ENCODE measurements around the gene BACE1.

Gene BACE1

DNA sequence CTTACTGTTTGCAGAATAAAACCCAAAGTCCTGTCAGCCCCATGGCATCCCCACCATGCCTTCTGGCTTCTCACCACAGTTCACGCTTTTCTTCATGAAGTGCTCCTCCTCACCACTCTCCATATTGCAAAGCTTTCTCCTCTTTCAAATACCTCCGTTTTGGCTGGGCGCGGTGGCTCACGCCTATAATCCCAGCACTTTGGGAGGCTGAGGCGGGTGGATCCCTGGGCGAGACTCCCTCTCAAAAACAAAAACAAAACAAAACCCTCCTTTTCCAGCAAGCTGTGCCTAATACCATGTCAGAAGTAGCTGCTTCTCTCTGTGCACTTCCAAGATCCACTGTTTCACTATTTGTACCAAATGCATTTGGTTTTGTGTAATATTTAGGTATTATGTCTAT is 6.7 kb downstream of the BACE1 start:
- no peak for DNase-seq (ENCODE audit: low read depth in 2 of 2, low spot score in 1 of 2)

DNA sequence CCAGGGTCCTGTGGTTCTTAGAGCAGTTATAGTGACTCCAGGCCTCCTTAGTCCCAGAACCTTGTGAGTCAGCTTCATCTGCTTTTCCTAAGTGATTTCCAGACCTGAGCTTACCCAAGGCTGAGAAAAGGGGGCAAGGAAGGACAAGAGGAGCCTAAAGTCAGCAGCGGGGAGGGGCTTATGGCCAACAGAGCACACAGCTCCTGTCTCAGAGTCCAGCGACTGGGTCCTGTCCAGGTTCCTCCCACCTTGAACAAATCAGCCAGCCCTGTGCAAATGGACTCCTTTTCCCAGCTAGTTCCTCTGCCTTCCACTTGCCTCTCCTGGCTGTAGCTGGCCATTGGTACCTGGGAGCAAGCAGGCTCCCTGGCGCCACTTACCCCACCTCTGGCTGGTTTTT is 10.9 kb downstream of the BACE1 start:
- DNase-seq (ENCODE audit: low read depth in 2 of 2, low spot score in 1 of 2): no peak

DNA sequence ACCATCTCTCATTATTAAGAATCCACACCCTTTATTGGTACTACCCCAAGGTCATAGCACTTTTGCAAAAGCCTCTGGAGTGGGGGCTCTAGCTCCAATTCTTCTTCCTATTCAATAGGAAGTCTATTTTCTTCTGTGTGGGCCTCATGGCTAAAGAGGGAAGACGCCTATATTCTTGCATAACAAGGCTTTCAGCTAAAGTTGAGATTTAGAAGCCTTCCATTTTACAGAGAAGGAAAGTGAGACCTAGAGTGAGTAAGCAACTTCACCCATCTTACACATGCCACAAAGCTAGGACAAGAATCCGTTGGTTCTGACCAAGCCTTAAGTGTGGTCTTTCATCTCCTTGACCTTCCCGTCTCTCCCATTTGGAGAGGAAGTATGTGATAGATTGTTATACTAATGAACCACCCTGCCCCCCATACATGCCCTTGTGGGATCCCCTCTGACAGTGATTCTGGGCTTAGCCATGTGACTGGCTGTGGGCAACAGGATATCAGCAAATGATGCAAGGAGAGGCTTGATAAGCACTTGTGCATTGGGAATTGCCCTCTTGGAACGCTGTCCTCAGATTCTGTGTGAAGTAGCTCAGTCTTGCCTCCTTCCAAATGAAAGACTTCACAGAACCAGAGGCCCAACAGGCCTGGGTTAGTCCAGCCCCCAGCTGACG is 12.3 kb downstream of the BACE1 start:
- DNase-seq (ENCODE audit: low read depth in 2 of 2, low spot score in 1 of 2): no peak

DNA sequence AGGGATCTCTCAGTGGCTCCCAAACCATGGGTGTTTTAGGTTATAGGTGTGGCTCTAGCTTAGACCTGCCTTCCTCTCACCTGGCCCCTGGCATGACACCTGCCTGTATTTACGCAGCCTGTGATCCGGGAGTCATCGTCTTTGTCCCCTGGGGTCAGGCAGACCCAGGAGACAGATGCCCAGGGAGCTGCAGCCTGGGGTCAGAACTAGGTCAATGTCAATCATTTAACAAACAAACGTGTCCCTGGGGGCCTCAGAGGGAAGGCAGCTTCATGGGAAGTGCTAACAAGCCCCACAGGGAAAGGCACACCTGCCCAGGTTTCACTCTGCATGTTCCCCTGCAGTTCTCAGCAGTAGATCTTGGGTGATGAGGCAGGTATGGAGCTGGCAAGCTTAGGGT is 13.0 kb downstream of the BACE1 start:
- DNase-seq (ENCODE audit: low read depth in 2 of 2, low spot score in 1 of 2): no peak

DNA sequence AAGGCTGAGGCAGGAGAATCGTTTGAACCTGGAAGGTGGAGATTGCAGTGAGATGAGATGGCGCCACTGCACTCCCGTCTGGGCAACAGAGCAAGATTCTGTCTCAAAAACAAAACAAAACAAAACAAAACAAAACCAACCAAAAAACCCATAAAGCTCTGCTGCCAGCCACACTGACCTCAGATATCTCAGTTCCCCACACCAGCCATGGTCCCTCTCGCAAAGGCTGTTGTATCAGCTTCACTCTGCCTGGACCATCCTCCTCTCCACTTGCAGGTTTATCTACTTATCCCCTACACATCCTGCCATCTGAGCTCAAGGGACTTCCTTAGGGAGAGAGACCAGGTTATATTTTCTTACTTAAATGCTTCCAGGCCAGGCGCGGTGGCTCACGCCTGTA is 13.8 kb downstream of the BACE1 start:
- no peak for DNase-seq (ENCODE audit: low read depth in 2 of 2, low spot score in 1 of 2)

DNA sequence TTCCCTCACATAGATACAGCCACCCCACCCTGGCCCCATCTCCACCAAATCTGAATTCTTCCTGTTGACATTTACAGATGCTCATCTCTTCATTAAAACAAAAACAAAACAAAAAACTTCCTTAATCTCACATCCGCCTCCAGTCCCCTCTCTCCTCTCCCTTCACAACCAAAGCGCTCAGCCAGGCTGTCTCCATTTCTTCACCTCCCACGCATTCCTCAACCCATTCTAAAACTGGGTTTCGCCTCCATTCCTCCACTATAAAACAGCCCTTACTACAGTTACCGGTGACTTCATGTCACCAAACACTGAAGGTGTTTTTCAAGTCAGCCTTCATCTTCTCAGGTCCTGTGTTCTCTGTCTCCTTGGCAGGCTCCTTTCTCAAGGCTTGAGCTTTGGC is 15.3 kb downstream of the BACE1 start:
- DNase-seq (ENCODE audit: low read depth in 2 of 2, low spot score in 1 of 2): no peak

DNA sequence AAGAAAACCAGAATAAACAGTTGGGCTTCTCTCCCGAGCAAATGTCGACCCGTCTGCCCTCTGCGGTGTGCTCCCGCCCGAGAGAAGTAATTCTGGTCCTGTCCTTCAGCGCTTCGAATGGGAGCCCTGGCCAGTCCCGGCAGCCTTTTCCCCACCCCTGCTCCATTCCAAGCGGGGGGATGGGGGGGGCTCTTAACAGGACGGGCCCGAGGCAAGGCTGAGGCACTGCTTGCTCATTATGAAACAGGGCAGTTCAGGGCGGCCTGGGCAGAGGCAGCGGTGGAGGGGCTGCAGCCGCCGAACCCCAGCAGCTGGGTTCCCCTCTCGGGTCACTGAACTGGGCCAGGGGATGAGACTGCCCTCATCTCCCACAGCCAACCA is 15.8 kb downstream of the BACE1 start:
- DNase-seq (ENCODE audit: low read depth in 2 of 2, low spot score in 1 of 2): no peak

DNA sequence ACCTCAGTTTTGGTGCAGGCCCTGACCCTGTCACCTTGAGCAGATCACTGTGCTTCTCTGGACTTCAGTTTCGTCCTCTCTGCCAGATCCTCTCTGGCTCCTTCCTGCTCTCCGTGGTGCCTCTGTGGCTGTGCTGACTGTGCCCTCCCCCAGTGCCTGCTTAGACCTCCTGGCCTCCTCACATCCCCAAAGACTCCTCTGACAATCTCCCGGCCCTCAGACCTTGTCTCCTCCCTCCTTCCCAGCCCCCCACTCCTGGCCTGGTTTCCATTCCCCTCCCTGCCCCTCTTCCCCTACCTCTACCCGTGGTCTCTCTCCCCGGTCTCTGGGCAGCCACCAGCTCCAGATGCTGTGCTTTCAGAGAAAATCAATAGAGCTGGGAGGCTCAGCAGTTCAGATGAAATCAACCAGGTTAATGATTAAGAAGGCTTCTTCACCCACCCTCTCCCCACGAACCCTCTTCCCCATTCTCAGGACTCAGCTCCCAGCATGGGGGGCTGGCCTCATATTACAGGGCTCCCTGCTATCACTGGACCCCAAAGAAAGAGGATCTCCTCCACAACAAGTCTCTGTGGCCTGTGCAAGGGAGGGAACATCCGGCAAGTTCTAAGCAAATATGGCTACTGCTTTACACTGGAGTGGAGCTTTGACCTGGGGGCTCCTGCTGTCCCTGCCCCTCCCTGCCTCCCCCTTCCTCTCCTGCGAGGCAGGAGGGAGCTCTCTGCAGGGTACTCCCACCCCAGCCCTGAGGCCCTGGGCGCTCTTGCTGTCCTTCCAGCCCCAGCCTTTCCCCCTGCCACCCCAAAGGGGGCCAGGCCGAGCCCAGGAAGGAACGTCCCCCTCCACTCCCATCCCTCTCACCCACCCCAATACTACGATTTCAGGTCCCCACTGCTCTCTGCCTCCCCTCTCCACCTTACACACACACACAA is 16.4 kb downstream of the BACE1 start:
- DNase-seq (ENCODE audit: low read depth in 2 of 2, low spot score in 1 of 2): no peak

DNA sequence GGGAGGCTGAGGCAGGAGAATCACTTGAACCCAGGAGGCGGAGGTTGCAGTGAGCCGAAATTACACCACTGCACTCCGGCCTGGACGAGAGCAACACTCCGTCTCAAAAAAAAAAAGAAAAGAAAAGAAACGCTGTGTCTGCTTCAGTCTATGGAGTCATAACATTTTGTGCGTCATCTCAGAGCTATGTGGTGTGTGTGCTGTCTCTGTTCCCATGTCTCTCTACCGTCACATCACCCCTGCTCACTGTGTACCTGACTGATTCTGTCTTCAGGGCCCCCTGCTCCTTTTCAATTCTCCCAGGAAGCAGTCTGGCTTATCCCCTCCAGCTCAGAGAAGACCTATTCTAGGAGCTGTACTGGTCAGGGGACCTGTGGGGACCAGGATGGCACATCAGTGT is 17.9 kb downstream of the BACE1 start:
- no peak for DNase-seq (ENCODE audit: low read depth in 2 of 2, low spot score in 1 of 2)

DNA sequence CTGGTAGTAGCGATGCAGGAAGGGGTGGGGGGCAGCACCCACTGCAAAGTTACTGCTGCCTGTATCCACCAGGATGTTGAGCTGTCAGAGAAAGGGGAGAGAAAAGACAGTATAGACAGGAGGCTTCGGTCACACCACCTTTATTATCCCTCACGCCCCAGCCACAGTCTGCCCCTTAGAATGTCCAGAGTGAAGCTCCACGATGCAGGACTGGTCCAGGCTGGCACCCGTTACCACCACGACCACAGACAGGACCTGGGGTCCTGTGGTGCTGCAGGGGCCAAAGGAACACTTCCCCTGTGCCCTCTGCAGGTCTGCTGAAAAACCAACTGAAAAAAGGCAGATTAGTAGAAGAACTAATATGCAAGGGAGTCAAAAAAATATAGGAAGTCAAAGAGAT is 19.2 kb downstream of the BACE1 start:
- no peak for DNase-seq (ENCODE audit: low read depth in 2 of 2, low spot score in 1 of 2)

DNA sequence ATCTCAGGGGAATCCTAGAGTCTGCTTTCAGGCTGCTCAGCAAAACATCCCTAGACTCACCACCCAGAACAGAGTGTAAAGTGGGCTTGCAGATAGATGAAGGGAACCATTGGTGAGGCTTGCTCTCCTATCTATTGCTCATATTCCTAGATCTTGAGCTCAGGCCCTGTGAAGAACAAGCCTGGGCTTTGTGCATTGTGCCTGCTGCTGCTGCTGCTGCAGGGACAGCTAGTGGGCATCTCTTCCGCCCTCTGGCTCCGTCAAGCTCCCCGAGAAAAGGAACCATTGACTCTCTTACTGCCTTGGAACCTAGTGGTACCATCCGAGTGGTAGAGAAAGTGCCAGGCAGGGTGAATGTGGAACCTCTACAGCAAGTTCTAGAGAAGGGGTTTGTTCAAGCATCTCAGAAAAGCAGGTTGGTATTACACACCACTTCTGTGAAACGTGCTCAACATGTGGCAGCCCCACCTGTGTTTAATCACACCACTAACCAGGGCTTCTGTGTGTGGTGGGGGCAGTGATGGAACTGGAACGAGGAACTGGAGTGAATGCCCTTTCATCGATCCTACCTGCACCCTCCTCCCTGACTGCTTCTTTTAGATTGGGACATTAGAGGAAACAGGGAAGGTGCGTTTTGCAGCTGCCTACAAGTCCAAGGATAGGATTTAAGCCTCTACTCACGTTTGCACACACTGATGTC is 20.5 kb downstream of the BACE1 start:
- DNase-seq (ENCODE audit: low read depth in 2 of 2, low spot score in 1 of 2): no peak

DNA sequence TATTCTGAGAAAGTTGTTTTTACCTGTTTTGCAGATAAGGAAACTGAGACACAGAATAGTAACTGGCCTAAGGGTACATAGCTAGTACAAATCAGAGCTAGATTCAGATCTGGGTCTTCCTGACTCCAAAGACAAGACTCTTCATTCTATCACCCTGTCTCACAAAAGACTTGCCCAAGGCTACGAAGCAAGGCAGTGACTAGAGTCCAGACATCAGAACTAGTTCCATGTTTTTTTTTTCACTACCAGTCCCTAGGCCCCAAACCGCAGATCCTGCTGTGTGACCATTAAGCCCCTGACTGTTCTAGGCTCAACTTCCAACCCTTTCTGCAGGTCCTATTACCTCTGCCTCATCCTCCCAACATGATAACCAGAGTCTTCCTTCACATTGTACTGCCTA is 23.4 kb downstream of the BACE1 start:
- DNase-seq (ENCODE audit: low read depth in 2 of 2, low spot score in 1 of 2): no peak

DNA sequence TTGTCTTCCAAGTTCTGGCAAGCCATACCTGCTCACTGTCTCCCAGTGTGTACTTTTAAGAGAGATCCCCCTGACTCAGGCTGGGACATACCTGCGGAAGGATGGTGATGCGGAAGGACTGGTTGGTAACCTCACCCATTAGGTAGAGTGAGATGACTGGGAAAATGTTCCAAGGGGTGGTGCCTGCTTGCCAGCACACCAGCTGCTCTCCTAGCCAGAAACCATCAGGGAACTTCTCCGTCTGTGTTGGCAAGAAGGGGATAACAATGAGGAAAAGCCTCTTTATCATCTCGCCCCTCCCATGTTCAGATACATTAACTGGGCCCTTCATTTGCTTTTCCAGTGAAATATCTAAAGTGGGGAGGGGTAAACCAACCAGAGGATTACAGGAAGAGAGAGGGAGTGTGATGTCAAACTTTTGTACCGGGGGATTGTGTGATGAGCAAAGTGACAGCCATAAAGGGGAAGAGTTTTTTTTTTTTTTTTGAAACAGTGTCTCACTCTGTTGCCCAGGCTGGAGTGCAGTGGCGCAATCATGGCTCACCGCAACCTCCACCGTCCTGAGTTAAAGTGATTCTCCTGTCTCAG is 25.2 kb downstream of the BACE1 start, which contains the start of gene BACE1-AS:
BACE1-AS (plus strand) TSS at position 538 of the 588 bp plus-strand sequence.
- no peak for DNase-seq (ENCODE audit: low read depth in 2 of 2, low spot score in 1 of 2)

DNA sequence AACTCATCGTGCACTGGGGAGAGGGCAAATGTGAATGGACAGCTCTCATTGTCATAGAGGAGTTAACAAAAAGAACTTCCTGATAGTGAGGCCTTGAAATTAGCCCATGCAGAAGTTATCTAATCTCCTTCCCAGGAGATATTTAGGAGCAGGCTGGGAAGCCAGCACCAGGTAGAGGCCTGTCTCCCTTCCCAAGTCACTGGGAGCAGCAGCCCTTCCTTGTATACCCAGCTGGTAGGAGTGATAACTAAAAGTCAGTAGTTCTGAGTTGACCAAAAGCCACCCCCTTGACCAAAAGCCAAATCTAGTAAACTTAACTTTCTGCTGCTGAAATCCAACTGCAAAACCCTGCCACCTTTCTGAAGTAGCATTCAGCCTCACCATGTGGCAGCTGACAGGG is 26.3 kb downstream of the BACE1 start:
- DNase-seq (ENCODE audit: low read depth in 2 of 2, low spot score in 1 of 2): no peak

DNA sequence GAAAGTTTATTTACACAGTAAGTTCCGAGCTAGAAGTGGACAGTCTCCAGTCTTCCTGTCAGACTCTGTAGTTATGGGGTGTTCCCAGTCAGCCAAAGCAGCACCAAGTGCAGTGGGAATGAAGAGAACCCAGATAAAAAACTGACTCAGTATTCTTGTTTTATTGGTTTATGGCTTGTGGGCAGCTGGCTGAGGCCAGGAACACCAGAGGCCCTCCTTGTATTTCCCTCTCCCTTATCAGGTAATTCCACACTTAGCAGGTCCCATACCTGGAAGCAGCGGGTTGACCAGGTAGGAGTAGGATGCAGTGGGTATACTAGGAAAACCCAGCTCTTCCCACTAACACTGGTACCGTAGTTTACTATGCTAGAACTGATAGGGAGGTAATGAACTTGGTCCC is 28.4 kb downstream of the BACE1 start:
- DNase-seq (ENCODE audit: low read depth in 2 of 2, low spot score in 1 of 2): no peak

DNA sequence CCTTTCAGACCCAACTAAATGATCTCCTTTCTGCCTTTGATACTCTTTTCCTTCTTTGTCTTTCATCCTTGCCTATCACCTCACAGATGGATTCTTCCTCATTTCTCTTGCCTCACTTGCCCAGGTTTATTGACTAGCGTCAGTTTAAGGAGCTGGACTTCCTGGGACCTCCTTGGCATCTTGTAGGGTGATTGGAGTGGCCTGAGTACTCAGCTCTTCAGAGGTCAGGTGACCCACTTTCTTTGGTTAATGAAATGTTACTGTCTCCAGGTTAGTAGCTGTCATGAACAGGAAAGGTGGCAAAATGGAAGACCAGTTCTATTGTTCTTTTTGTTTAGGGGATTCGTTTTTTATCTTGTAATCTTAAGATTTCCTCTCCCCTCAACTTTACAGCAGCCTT is 29.5 kb downstream of the BACE1 start:
- no peak for DNase-seq (ENCODE audit: low read depth in 2 of 2, low spot score in 1 of 2)

DNA sequence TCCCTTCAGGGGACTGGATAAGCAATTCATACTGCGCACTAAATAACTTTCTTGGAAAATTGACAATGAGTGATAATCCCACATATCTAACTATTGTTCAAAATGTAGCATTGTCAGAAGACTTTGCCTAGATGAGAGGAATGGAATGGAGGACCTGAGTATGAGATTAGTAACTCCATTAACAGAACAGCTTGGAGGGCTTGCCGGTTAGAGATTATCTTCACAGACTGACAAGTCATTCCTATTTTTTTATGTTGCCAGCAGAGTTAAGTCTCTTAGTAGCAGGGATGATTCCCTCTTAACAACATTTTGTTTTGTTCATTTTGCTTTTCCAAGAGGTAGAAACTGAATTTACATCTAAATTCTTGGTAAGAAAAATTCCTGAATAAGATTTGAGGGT is 32.0 kb downstream of the BACE1 start:
- no peak for DNase-seq (ENCODE audit: low read depth in 2 of 2, low spot score in 1 of 2)

DNA sequence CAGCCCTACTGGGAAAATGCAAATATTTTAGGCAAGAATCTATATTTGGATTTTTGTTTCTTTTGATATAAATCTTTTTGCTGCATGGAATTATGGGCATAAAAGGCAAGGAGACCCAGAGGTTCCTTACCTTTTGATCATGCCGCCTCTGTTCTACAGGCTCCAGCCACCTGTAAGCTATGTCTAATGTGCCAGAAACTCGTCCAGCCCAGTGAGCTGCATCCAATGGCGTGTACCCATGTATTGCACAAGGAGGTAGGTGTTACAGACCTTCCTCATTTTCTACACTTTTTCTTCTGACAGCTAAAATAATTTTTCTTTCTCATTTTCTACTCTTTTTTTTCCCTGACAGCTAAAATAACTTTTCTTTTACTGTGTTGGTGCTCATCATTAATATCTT is 33.1 kb downstream of the BACE1 start:
- DNase-seq (ENCODE audit: low read depth in 2 of 2, low spot score in 1 of 2): no peak

DNA sequence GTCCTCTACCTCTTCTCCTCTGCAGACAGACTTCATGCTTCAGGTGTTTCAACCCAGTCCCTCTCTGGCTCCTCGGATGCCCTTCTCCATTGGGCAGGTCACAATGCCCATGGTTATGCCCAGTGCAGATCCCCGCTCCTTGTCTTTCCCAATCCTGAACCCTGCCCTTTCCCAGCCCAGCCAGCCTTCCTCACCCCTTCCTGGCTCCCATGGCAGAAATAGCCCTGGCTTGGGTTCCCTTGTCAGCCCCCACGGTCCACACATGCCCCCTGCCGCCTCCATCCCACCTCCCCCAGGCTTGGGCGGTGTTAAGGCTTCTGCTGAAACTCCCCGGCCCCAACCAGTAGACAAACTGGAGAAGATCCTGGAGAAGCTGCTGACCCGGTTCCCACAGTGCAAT is 34.2 kb downstream of the BACE1 start:
- DNase-seq (ENCODE audit: low read depth in 2 of 2, low spot score in 1 of 2): no peak

DNA sequence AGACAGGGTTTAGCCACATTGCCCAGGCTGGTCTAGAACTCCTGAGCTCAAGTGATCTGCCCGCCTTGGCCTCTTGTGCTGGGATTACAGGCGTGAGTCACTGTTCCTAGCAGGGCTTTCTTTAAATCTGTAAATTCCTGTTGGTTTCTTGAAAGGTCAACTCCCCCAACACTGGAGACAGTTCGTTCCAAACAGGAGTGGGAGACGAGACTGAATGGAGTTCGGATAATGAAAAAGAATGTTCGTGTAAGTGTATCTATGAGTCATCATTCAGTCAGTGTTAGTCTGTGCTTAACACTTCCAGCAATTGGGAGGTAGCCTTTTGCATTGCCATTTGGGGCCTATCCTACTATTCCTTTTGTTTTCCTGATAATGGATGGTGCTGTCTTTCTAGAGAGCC is 34.9 kb downstream of the BACE1 start:
- DNase-seq (ENCODE audit: low read depth in 2 of 2, low spot score in 1 of 2): no peak

DNA sequence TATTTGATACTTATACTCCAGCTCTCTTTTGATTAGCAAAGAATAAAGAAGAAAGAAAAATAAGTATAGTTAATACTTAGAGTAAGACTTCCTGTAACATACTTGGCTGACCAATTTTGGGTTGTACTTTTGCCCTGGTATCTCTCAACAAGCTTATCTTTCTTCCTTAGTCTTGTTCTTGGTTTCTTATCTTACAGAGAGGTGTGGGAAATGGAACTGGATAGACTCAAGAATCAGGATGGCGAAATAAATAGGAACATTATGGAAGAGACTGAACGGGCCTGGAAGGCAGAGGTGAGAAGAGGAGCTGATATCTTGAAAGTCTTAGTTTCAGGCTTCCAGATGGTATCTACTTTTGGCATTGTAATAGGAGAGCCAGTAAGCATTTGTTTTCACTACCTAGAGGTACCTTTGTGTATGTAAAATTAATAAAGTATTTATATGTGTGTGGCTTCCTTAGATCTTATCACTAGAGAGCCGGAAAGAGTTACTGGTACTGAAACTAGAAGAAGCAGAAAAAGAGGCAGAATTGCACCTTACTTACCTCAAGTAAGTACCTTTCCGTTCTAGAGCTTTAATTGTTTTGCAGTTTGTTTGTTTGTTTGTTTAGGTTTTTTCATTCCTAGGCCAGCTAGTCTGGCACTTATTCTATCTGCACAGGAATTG is 36.2 kb downstream of the BACE1 start:
- DNase-seq (ENCODE audit: low read depth in 2 of 2, low spot score in 1 of 2): no peak

All from stimulated activated CD8-positive, alpha-beta memory T cell treated with anti-CD3 and anti-CD28 coated beads, Interleukin-4, amount 100 ng/mL, for 4 hours (primary cell).